GM20000 (cell line): ENCODE results near the gene TRIM71.

ENCODE experiments used
- DNase-seq: peaks from one replicate; pipeline ENCODE4 v3.0.0; 2012; ENCODE audit warnings: low spot score
- CTCF ChIP-seq: IDR thresholded peaks from 2 replicates; pipeline ENCODE4 v1.5.1; 2012; ENCODE audit warnings: mild to moderate bottlenecking, control low read depth; ENCODE audit errors: extremely low read depth, missing control alignments

Gene TRIM71

DNA sequence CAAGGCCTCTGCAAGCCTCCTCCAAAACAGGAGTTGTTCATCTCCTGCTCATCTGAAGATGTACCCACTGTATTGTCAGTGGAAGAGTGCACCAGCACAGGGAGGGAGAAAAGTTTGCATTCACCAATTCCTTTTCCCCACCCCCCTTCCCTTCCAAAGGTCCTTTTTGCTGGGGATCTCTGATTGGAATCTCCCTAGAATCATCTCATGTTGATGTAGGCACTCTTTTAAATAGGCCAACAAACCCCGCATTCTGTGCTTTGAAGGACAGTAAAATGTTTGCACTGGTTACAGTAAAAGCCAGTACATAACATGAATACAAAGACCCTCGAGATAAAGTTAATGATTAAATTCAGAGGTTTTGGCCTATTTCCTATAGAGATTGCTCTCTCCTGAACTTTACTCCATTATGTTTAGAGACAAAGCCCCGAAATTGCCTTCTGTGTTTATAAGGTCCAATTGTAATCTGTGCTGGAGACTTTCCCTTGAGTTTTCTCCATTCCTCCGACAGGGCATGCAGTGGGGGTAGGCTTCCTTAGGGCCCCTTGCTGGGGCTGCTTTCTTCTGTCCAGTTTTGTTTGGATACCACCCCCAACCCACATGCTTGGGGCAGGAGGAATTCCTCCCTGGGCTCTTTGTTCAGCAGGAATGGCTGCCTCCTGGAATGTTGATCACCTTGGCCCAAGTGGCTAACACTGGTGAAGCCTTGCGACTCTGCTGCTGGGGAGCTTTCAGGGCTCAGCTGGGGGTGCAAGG, 22.5 kb downstream of the TRIM71 start:
- TF ChIP-seq CTCF, result no peak
- no peak for DNase-seq

- TF ChIP-seq CTCF, result no peak
- DNase-seq, result no peak
Observed at GRCh38 chr3:32841341-32841740, 23.5 kb downstream of the TRIM71 start.

- TF ChIP-seq CTCF, result no peak
- no peak for DNase-seq
Observed at GRCh38 chr3:32841867-32842470, 24.2 kb downstream of the TRIM71 start.

GRCh38 chr3:32842531-32842931, 24.7 kb downstream of the TRIM71 start:
- no peak for DNase-seq
- TF ChIP-seq CTCF, result no peak

- DNase-seq, result no peak
- TF ChIP-seq CTCF, result no peak
Observed at GRCh38 chr3:32842987-32843386, 25.2 kb downstream of the TRIM71 start.

- no peak for DNase-seq
- no peak for TF ChIP-seq CTCF
Observed at GRCh38 chr3:32843510-32844321, 25.9 kb downstream of the TRIM71 start.

- DNase-seq, result no peak
Observed at GRCh38 chr3:32844322-32844654, 26.5 kb downstream of the TRIM71 start.

More at GRCh38 chr3:32844322-32844654, 26.5 kb downstream of the TRIM71 start:
- TF ChIP-seq CTCF, result no peak
